Measurements from ENCODE around the gene ZNF750. TPM values are rescaled to one million over a fixed set of nuclear protein-coding genes. Genes with fewer than 3 reads are reported as not detected.

ZNF750 gene
- total RNA-seq, 4 donors from 2014 or later: not detected

DNA sequence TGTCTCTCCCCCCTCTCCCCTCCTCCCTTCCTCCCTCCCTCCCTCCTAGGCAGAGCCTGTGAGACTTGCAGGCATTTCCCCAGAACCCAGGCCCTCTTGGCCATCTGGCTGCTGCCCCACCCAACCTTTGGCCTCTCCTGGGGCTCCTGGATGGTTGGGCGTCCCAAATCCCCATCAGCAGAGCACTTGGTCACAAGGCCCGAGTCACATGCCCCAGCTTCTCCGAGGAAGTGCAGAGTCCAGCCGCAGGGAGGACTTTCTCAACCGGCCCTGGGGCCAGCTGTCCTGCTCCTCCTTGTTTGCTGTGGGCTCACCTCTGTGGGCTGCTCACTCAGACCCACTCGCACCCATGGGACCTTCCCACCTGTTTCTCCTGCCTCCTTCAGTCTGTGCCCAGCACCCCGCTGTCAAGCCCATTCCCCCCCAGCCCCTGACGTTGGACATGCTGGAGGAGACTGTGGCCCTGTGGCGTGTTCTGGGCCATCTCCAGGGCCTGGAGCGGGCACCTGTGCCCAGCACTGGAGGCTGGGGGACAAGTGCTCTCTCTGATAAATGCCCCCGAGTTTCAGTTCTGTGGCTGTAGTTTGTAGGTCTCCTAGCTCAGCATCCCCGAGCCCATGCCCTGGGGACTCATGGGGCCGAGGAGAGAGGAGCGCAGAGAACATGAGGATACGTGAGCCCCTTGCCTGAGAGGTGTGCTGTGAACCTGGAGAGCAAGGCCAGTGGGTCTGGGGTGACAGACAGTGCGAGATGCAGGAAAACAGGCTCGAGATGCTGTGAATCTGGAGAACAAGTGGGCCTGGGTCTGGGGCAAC lies 42.3 kb upstream of the ZNF750 start:
- DNase-seq: peak; percentile 51
- no peak for TF ChIP-seq EP300 (IDR thresholded peaks at IDR 0.05; ENCODE audit: low read depth)
- TF ChIP-seq, protein P1, sequence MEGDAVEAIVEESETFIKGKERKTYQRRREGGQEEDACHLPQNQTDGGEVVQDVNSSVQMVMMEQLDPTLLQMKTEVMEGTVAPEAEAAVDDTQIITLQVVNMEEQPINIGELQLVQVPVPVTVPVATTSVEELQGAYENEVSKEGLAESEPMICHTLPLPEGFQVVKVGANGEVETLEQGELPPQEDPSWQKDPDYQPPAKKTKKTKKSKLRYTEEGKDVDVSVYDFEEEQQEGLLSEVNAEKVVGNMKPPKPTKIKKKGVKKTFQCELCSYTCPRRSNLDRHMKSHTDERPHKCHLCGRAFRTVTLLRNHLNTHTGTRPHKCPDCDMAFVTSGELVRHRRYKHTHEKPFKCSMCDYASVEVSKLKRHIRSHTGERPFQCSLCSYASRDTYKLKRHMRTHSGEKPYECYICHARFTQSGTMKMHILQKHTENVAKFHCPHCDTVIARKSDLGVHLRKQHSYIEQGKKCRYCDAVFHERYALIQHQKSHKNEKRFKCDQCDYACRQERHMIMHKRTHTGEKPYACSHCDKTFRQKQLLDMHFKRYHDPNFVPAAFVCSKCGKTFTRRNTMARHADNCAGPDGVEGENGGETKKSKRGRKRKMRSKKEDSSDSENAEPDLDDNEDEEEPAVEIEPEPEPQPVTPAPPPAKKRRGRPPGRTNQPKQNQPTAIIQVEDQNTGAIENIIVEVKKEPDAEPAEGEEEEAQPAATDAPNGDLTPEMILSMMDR (IDR thresholded peaks at IDR 0.05): no peak
- Histone ChIP-seq H3K4me1 (peaks cover 4 to 47% (median 27%) of the 10 kb centered on the region in 4 donors), H3K27ac (peak overlapping the region; percentile 40 to 79 (median 76)), H3K9me3 (no peaks in the 10 kb centered on the region), H3K27me3 (no peaks in the 10 kb centered on the region), H3K4me3 (no peak overlapping the region), H3K36me3 (no peaks in the 10 kb centered on the region)
- in situ Hi-C loops (cut with MboI; ENCODE audit: low pct_ligation_motif_present in 1 of 4, low pct_unique_long_range_greater_than_20kb in 1 of 4, low sequenced_read_pairs in 3 of 4): no loop called here
- 79% methylated on average over 17 of the region's 17 CpGs; no CpG with 5 or more reads in 1 of the 2 donors for WGBS, 2 donors (ENCODE audit: low coverage in 1 of 2)
- intact Hi-C loops (cut with DNase I; ENCODE audit: low total_unique reads): no loop called here

DNA sequence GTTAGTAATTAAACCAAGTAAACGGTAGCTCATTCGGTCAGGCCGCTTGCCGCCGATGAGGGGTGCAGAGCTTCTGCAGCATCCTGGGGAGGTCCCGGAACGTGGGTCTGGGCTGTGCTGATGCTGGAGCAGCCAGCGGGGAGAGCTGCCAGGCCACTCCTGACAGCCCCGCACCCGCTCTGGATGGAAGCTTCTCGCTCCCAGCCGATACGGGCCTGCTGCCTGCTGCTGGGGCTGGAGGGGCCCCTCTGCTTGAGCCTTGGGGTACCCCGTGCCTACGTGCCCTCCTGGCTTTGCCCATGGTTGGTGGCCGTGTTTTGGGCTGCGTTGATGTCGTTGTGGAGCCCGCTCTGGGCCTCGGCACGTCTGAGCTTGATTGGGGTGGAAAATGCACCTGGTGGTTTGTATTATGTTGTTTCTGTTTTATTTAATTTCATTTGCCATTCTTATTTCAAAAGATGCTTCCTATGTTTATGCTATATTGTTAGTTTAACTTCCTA lies 41.6 kb upstream of the ZNF750 start:
- H3K36me3 ChIP-seq: no peaks in the 10 kb centered on the region
- WGBS, 2 donors (ENCODE audit: low coverage in 1 of 2): 89 to 100% methylated on average over 1 to 21 of the region's 21 CpGs
- TF ChIP-seq POLR2A (IDR thresholded peaks at IDR 0.05) (no peak), POLR2AphosphoS5 (IDR thresholded peaks at IDR 0.05) (no peak), EP300 (IDR thresholded peaks at IDR 0.05; ENCODE audit: low read depth) (no peak)
- TF ChIP-seq, protein P1 (IDR thresholded peaks at IDR 0.05): no peak
- H3K9me3 ChIP-seq: no peaks in the 10 kb centered on the region
- in situ Hi-C loops (cut with MboI; ENCODE audit: low pct_ligation_motif_present in 1 of 4, low pct_unique_long_range_greater_than_20kb in 1 of 4, low sequenced_read_pairs in 3 of 4) (no loop called here), intact Hi-C loops (cut with DNase I; ENCODE audit: low total_unique reads) (no loop called here)
- H3K27ac ChIP-seq: peak overlapping the region; percentile 40 to 79 (median 76)
- H3K4me1 ChIP-seq: peaks cover 4 to 54% (median 33%) of the 10 kb centered on the region in 4 donors
- DNase-seq: no peak
- no peak overlapping the region for H3K4me3 ChIP-seq
- no peaks in the 10 kb centered on the region for H3K27me3 ChIP-seq

DNA sequence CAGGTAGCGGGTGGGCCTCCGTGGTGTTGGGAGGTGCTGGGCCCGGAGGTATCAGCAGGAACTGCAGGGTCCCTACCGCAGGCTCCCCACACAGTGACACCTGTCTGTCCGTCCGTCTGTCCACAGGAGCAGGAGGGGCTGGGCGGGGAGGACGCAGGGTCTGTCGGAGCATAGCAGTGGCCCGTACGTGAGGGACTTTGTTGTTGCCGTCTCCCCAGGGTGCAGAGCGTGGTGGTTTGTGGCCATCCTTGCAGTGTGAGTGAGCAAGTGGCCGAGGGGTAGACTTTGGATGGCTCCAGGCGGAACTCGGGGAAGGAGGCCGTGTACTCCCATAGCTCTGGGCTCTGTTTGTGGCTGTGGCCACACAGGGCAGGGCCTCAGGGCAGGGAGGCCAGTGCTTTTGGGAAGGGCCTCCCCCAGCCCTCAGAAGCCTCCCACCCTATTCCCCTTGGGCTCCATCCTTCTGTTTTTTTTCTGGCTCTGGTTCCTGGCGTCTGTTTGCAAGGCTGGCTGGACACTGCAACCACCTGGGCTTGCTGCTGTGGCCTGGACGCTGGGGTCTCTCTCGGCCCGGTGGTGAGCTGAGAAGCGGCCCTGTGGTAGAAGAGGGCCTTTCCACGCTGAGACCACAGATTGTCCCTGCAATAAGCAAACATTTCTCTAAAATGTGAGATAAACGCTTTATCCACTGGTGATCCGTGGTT lies 41.0 kb upstream of the ZNF750 start:
- H3K4me3 ChIP-seq: no peak overlapping the region
- H3K27ac ChIP-seq: peak overlapping the region in 2 of 4 donors; percentile 73 to 78
- no peaks in the 10 kb centered on the region for H3K36me3 ChIP-seq
- no peaks in the 10 kb centered on the region for H3K9me3 ChIP-seq
- no peak for DNase-seq
- in situ Hi-C loops (cut with MboI; ENCODE audit: low pct_ligation_motif_present in 1 of 4, low pct_unique_long_range_greater_than_20kb in 1 of 4, low sequenced_read_pairs in 3 of 4) (no loop called here), intact Hi-C loops (cut with DNase I; ENCODE audit: low total_unique reads) (no loop called here)
- H3K4me1 ChIP-seq: peaks cover 4 to 56% (median 37%) of the 10 kb centered on the region in 4 donors
- H3K27me3 ChIP-seq: no peaks in the 10 kb centered on the region
- TF ChIP-seq EP300 (IDR thresholded peaks at IDR 0.05; ENCODE audit: low read depth): no peak
- TF ChIP-seq POLR2A (IDR thresholded peaks at IDR 0.05): no peak
- TF ChIP-seq, protein P1 (IDR thresholded peaks at IDR 0.05): no peak
- TF ChIP-seq POLR2AphosphoS5 (IDR thresholded peaks at IDR 0.05): no peak
- WGBS, 2 donors (ENCODE audit: low coverage in 1 of 2): 86 to 100% methylated on average over 1 to 24 of the region's 25 CpGs

DNA sequence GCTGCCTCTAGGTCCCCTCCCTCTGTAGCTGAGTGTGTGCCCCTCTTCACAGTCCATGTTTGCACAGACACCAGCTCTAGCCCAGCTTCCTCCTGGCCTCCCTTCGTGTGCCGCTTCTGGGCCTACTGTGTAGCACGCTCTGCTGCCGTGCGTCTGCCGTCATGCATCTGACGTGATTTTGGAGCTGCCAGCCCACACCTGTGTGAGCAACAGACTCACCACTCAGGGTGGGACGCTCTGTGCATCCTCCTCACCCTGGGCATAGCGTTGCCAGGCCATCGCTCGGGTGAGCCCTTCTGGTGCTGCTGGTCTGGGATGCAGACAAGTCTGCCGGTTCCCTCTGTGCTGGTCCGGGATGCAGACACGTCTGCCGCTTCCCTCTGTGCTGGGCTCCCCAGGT lies 39.4 kb upstream of the ZNF750 start:
- no peak overlapping the region for H3K27ac ChIP-seq
- peaks cover 4 to 50% (median 37%) of the 10 kb centered on the region in 4 donors for H3K4me1 ChIP-seq
- intact Hi-C loops (cut with DNase I; ENCODE audit: low total_unique reads): no loop called here
- DNase-seq: no peak
- H3K4me3 ChIP-seq: no peak overlapping the region
- TF ChIP-seq EP300 (IDR thresholded peaks at IDR 0.05; ENCODE audit: low read depth): no peak
- H3K9me3 ChIP-seq: no peaks in the 10 kb centered on the region
- H3K27me3 ChIP-seq: no peaks in the 10 kb centered on the region
- no peaks in the 10 kb centered on the region for H3K36me3 ChIP-seq
- WGBS, 2 donors (ENCODE audit: low coverage in 1 of 2): 94 to 96% methylated on average over 9 to 15 of the region's 15 CpGs
- in situ Hi-C loops (cut with MboI; ENCODE audit: low pct_ligation_motif_present in 1 of 4, low pct_unique_long_range_greater_than_20kb in 1 of 4, low sequenced_read_pairs in 3 of 4): no loop called here

Data from transverse colon (tissue), 4 donors.